ENCODE results near the gene ARFGAP1.
A peak's percentile ranks its signal among the peaks of the same experiment; 100 is the strongest.
"Not testable (repeated sequence)": the region's sequence is repeated elsewhere in the genome, so short reads cannot be mapped to it uniquely, and the experiment has no call there.

ARFGAP1 gene

DNA sequence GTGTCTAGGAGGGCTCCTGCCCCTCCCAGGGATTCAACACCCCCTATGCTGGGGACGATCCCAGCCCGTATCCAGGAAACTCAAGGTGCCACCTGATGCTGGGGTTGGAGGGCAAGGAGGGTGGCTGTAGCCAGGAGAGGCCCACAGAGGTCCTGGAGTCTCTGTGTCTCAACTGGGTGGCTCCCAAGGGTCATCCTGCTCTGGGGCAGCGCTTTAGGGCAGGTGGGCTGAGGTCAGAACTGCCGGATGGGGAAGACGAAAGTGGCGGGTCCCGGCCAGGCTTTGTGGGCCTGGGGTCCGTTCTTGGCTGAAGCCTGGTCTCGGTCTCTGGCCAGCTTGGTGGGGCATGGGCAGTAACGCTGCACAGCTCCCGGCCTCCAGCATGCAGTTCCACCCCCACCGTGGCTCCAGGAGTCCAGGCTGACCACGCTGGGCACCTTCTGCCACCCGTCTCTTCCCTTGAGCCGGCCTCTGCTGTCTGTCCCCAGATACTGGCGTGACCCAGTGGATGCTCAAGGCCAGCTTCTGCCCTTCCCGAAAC, 17.6 kb downstream of the ARFGAP1 start:
- FAIRE-seq (no peak), DNase-seq (ENCODE audit: low spot score) (no peak)

DNA sequence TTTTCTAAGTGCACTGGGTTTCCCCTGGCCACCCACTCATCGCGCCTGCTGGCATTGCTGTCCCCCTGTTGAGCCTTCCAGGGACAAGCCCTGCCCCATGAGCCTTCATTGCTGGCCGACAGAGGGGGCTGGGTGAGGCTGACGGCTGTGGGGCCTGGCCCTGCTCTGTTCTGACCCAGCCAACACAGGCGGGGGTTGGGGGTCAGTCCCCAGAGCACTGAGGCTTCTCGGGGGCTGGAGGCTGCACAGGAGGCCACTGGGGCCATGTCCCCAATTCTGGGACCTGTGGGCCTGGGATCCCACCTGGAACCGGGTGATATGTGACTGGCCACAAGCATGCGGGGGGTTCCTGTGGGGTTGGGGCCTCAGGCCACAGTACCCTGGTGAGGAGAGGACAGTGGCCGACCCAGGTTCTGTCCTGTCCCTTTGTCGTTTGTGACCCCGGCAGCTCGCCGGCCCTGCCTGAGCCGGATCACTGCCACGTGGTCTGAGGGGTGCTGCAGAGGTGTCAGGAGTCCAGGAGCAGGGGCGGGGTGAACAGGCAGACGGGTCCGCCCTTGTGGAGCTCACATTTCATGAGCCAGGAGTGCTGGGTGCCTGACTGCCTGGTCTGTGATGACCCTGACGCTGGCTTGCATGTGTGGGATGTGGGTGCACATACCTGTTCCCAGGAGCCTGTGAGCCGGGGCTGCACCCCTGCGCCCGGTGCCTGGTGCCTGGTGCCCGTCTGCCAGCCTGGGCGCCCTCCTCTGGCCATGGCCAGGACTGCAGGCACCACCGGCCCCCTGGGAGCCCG, 18.3 kb downstream of the ARFGAP1 start:
- DNase-seq (ENCODE audit: low spot score) (peak; percentile 13), FAIRE-seq (no peak)

DNA sequence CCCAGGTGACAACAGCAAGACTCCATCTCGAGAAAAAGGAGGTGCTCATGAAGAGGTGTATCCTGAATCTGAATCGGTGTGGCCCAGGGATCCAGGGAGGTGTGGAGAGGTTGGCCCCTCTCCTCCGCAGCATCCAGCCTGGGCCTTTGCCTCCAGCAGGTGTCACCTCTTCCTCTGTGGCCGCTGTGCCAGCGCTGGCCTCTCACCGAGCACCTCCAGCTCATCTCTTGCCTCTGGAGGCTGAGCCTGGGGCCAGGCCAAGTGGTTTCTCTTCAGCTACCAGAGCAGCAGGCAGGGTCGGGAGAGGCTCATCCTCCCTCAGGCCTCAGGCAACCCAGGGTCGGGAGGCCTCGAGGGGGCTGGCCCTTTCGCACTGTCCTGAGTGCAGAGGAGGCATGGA, 19.2 kb downstream of the ARFGAP1 start:
- no peak for FAIRE-seq
- DNase-seq (ENCODE audit: low spot score) = no peak

DNA sequence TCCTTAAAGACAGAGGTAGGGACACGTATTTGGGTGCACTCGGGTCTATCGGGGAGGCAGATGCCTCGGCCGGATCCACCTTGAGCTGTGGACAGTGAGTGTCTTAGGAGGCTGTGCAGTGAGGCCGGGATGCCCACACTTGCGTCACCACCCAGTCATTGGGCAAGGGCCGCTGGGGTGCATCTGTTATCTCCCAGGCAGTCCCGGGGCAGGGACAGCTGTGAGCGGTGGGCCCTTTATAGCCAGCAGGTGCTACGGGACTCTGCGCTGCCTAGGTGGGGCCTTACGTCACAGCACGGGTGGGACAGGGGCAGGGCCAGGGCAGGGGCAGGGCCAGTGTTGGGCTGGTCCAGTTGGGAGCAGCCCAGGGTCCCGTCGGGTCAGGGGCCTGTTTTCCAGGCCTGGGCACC, 19.7 kb downstream of the ARFGAP1 start:
- FAIRE-seq (no peak), DNase-seq (ENCODE audit: low spot score) (no peak)

DNA sequence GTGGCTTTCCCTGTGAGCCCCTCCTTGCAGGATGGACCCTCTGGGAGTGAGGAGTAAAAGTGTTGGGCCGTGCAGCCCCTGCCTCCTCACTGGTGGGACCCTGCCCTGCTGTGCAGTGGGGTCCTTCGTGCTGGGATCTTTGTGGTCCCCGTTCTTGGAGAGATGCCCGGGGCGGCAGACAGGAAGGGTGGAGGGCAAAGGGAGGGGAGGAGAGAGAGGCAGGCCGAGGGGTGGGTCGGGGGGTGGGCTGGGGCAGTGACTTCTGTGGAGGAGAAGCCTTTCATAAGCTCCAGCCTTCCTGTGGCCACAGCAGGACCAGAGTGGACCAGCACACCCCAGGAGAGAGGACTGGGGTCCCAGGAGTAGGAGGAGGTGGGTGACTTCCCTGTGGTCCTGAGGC, 20.3 kb downstream of the ARFGAP1 start, which contains the start of gene COL20A1:
Gene COL20A1, plus strand, starts transcription at position 283 of the 400 bp plus-strand sequence. CDS start 1,922 bp downstream, outside the sequence.
- FAIRE-seq (no peak), DNase-seq (ENCODE audit: low spot score) (no peak)

DNA sequence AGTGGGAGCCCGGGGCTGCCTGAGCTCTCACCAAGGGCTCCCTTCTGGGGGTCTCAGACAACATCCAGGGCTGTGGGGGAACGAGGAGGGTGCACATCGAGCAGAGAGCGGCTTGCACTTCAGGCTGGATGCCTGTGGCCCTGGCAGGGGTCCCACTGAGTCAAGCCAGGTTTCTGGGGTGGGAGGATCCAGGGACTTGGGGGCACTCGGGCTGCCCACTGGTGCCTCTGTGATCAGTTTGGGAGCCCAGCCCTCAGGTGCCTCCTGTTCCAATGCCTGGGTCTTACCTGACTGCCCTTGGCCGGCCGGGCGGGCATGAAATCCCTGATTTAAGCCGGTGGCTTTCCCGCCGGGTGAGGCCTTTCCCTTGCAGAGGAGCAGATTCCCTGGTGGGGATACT, 20.8 kb downstream of the ARFGAP1 start:
- DNase-seq (ENCODE audit: low spot score) = no peak
- no peak for FAIRE-seq

DNA sequence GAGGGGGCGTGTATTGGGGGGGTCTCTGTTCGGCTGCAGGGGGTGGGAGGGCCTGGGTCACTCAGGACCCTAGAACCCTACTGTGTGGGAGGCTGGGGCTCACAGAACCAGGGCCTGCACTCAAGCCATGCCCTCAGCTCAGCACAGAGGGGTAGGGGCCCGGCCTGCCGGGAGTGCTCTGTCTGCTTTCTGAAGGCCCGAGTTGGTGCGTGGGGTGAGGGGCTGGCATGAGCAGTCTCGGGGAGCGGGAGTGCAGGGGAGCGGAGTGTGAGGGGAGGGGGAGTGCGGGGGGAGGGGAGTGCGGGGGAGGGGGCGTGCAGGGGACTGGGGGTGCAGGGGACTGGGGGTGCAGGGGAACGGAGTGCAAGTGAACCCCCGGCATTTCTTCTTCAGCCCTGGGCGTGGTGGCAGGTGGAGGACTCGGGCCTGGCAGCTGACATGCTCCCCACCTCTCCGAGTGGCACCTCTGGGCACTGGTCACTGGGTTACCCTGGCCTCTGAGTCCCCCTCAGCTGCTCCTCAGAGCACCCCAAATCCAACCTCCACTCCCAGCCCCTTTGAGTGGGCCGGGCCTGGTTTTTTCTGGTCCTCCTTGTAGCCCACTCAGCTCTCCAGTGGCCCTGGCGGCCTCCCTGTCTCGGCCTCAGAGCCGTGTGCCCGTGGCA, 21.4 kb downstream of the ARFGAP1 start:
- FAIRE-seq (no peak), DNase-seq (ENCODE audit: low spot score) (no peak)

DNA sequence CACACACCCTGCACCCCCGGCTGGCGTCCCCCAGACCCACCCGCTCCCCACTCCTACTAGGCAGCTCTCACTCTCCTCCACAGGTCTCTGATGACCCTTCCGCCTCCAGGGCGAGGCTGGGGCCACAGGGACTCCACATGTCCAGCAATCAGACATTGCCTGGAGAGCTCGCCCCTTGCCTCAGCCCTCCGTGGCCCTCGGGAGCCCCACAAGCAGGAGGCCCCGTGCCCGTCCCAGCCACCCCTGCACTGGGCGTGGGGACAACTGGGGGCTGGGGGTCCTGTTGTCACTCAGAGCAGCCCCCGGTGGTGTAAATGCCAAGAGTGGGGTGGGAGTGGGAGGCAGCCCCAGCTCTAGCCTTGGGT, 21.9 kb downstream of the ARFGAP1 start:
- DNase-seq (ENCODE audit: low spot score) = no peak
- FAIRE-seq = no peak

DNA sequence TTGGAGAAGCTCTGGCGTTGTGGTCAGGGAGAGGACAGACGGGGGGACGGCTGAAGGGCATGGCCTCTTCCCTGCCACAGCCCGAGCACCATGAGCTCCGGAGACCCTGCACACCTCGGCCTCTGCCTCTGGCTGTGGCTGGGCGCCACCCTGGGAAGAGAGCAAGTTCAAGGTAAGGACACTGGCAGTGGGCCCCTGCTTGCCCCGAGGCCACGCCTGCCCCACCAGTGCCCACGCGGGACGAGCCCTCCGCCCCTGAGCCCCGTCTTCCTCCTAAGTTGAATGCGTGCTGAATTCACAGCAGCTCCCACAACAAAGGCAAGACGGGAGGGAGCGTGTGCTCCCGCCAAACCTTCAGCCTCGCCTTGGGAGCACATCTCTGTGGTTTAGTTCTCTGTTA, 22.4 kb downstream of the ARFGAP1 start:
- no peak for FAIRE-seq
- no peak for DNase-seq (ENCODE audit: low spot score)

DNA sequence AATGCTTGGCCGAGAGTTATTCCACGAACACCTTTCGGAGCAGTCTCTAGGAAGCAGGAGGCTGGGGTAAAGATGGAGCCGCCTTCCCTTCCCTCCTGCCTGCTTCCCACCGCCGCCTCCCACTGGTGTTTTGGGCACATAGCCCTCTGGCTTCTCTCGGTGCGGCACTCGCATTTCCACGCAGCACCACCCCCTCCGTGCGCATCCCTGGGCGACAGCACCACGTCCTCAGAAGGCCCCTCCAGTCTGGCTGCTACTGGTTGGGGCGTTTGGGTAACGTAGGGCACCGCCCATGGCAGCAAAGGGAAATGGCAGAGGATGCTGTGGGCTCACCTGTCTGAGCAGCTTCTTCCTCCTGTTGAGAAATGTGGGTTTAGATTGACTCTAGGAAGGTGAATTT, 22.8 kb downstream of the ARFGAP1 start:
- FAIRE-seq (no peak), DNase-seq (ENCODE audit: low spot score) (no peak)

DNA sequence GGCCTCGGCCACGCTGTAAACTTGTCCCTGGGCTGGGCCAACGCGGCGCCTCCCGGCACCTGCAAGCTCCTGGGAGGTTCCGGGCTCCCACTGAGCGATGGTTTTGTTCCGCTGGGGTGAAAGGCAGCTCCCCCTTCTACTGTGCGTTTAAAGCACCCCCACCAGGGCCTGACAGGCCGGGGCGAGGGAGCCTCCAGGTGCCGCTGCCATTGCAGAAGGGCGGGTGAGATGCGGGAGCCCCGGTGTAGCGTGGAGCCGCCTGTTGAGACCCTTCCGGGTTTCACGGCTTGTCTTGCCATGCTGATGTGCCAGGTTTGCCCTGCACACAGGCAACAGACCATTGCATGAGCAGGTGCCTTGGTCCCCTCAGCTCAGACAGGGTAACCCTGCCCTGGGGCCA, 23.2 kb downstream of the ARFGAP1 start:
- DNase-seq (ENCODE audit: low spot score) = no peak

DNA sequence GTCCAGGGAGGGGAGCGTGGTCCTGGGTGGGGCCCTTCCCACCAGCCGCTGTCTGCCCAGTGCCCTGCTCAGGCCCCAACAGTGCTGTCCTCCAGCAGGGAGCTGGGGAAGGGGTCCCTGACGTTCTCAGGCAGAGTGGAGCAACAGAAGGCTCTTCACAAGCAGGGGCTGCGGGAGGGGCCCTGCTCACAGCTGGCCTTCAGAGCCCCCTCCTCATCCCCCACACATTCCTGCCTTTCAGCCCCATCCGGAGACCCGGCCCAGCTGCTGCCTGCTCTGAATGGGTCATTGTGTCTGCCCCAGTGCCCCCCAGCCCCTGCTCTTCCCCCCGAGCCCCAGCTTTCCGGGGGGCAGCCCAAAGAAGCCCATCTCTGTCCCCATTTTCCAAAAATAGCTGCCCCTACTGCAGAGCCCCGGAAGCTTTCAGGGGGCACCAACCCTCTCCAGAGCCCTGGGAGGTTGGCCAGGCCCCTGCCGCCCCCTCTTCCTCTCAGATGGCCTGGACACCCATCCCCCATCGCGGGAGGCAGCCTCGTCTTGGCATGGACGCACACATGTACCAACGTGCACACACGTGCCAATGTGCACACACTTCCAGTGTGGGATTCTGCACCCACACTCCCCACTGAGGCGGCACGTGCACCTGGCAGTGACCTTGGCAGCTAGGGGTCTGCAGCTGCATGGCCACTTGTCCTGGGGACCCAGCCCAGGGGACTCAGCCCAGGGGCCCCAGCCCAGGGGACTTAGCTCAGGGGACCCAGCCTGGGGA, 24.1 kb downstream of the ARFGAP1 start:
- no peak for DNase-seq (ENCODE audit: low spot score)
- no peak for FAIRE-seq

More for the DNA sequence above, 23.2 kb downstream of the ARFGAP1 start:
- FAIRE-seq = no peak

DNA sequence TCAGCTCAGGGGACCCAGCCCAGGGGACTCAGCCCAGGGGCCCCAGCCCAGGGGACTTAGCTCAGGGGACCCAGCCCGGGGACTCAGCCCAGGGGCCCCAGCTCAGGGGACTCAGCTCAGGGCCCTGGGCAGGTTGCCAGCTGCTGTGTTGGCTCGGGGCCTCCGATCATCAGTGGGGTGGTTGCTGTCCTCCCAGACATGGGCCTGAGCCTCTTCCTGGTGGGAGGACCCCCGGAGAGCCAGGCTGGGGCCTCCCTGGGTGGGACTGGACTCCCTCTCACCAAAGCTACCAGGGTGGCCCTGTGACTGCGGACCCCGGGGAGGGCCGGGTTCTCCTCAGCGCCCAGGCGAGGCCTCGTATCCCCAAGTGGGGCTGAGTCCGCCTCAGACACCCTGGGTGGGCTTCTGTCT, 24.8 kb downstream of the ARFGAP1 start:
- no peak for FAIRE-seq
- no peak for DNase-seq (ENCODE audit: low spot score)

DNA sequence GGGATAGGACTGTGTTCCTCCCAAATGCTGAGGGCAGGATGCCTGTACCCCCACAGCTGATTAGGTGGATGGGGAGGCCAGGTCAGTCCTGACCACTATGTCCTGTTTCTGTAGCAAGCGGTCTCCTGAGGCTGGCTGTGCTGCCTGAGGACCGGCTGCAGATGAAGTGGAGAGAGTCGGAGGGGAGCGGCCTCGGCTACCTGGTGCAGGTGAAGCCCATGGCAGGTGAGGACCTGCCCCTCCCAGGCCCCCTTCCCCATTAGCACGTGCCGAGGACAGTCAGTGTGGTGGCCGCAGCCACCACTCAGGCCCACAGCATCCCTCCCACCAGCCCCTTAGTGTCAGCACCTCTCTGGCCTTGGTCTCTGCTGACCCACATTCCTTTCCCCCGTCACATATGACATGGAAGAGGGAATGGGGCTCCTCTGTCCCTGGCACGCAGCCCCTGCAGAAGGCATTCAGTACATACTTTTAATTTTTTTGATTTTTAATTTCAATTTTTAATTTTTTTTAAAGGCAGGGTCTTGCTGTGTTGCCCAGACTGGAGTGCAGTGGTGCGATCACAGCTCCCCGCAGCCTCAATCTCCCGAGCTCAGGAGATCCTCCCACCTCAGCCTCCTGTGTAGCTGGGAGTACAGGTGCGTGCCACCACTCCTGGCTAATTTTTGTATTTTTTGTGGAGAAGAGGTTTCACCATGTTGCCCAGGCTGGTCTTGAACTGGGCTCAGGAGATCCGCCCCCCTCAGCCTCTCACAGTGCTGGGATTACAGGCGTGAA, 25.4 kb downstream of the ARFGAP1 start:
- no peak for FAIRE-seq
- no peak for DNase-seq (ENCODE audit: low spot score)

DNA sequence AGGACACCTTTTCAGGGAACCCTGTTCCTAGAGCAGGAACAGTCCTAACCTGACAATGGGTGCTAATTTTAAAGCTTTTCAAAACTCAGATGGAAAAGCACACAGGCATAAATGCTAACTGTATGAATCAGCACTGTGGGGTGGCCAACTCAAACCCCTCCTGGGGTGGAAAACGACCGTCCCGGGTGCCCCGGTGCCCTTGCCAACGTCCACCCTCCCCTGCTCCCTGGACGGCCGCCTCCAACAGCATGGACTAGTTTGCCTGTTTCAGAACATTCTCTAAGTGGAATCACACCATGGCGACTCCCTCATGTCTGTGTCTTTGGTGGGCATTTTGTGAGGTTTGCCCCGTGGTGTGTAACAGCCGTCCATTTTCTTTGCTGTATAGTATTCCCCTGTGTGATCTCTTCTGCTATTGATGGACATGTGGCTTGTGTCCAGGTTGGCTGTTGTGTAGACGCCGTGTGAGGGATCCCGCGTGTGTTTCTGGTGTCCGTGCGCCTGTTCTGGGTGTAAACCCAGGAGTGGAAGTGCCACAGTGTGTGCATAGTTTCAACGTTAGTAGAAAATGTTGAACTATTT, 26.2 kb downstream of the ARFGAP1 start:
- DNase-seq (ENCODE audit: low spot score) = no peak
- FAIRE-seq = no peak

DNA sequence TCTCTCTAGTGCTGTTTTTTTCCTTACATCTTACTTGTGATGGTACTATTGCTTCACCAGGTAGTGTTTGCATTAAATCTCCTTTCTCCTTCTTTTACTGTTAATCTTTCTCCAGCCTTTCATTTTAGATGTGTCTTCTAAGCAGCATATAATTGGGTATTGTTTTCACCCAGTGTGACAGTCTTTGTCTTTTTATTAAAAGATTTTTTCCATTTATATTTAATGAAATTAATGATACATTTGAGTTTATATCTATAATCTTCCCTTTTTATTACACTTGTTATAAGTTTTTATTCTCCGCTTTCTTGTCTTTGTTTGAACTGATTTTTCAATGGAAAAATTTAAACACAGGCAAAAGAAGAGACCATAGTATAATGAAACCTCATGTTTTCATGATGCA, 29.1 kb downstream of the ARFGAP1 start:
- FAIRE-seq (no peak), DNase-seq (ENCODE audit: low spot score) (no peak)

DNA sequence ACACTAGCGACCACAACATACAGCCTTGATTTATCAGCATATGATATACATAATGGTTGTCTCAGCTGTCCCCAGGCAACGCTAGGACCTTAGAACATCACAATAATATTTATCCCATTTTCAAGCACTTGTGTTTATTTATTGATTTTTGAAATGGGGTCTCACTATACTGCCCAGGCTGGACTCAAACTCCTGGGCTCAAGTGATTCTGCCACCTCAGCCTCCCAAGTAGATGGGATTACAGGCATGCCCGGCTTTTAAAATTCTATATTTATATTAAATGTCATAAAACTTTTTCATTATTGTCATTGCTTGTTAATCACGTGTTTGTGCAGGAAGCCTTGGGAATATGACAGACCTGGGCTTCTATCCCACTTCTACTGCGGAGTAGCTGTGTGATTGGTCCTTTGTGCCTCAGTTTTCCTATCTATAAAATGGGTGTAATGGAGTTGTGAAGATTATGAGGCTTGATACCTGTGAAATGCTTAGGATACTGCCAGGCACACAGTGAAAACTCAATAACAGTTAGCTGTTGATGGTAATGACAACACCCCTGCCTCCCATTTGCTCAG, 30.6 kb downstream of the ARFGAP1 start:
- no peak for DNase-seq (ENCODE audit: low spot score)
- FAIRE-seq = no peak

DNA sequence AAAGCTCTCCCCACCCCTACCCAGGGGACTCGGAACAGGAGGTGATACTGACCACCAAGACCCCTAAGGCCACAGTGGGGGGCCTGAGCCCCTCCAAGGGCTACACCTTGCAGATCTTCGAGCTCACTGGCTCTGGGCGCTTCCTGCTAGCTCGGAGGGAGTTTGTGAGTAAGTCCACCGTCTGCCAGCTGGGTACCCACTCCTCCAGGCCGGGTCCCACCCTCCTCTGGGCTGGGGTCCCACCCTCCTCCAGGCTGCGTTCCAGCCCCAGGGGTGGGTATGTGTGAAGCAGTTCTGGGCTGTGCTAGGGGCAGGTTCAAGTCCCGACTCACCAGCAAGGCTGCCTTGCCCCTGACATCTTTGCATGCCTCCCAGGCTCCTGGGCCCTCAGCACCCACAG, 32.8 kb downstream of the ARFGAP1 start:
- FAIRE-seq (no peak), DNase-seq (ENCODE audit: low spot score) (no peak)

DNA sequence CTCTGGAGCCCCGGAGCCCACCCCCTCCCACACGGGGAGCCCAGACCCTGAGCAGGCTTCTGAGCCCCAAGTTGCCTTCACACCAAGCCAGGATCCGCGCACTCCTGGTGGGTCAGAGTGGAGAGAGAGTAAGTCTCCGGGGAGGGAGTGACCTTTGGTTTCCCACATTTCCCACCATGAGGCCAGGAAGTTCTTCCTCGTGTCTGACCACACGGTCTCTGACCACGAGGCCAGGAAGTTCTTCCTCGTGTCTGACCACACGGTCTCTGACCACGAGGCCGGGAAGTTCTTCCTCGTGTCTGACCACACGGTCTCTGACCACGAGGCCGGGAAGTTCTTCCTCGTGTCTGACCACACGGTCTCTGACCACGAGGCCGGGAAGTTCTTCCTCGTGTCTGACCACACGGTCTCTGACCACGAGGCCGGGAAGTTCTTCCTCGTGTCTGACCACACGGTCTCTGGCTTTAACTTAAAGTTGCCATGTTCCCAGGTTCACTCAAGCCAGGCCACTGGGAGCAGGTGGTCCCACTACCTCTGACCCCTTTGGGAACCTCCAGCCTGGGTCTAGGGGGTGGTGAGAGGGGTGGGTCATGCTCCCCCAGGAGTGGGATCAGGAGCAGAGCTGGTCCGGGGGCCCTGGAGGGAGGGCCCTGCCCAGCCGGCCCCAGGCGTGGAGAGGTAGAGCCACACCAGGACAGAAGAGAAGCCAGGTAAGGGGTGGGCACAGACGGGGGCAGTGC, 33.5 kb downstream of the ARFGAP1 start:
- FAIRE-seq; DNase-seq (ENCODE audit: low spot score): not testable (repeated sequence)
